Measurements from ENCODE around the gene ZNF222. TPM values are rescaled to one million over a fixed set of nuclear protein-coding genes. Genes with fewer than 3 reads are reported as not detected.

The ZNF222 gene
- total and polyA plus RNA-seq, 2 donors = 5.3 to 9.2 TPM

GRCh38 chr19:44072543-44073401 lies 47.6 kb downstream of the ZNF222 start:
- Histone ChIP-seq H3K4me1 (ENCODE audit: insufficient read depth) (no peaks in the 10 kb centered on the region), H3K27ac (ENCODE audit: low read depth) (no peak overlapping the region), H3K4me3 (ENCODE audit: low read depth, low read length) (peak overlapping the region; percentile 63), H3K36me3 (ENCODE audit: insufficient read depth) (no peaks in the 10 kb centered on the region)
- DNase-seq (ENCODE audit: extremely low spot score) = no peak
- 16% methylated on average over 18 of the region's 18 CpGs for WGBS

GRCh38 chr19:44076325-44076724 lies 51.1 kb downstream of the ZNF222 start:
- no peaks in the 10 kb centered on the region for H3K4me1 ChIP-seq (ENCODE audit: insufficient read depth)
- no peak overlapping the region for H3K4me3 ChIP-seq (ENCODE audit: low read depth, low read length)
- no peaks in the 10 kb centered on the region for H3K36me3 ChIP-seq (ENCODE audit: insufficient read depth)
- no peak overlapping the region for H3K27ac ChIP-seq (ENCODE audit: low read depth)
- 84% methylated on average over 2 of the region's 2 CpGs for WGBS
- no peak for DNase-seq (ENCODE audit: extremely low spot score)

Small RNA genes lying within 50 kb of the gene (small RNA-seq; reads per million reads assigned to genes)
- not detected for gene AC006213.5

Other genes with a start within 250 kb of the ZNF222 start
- gene KCNN4, start 244.4 kb upstream of the ZNF222 start, total RNA-seq = 4.3 TPM
- gene KCNN4, start 244.4 kb upstream of the ZNF222 start, polyA plus RNA-seq = 14.3 TPM
- 0.58 TPM for gene LYPD5, start 222.9 kb upstream of the ZNF222 start, total RNA-seq
- gene LYPD5, start 222.9 kb upstream of the ZNF222 start, polyA plus RNA-seq = 1.3 TPM
- gene ZNF283, start 198.1 kb upstream of the ZNF222 start, total RNA-seq = 54.0 TPM
- gene ZNF283, start 198.1 kb upstream of the ZNF222 start, polyA plus RNA-seq = 3.1 TPM
- gene ZNF404, start 141.4 kb upstream of the ZNF222 start, total RNA-seq = 4.8 TPM
- gene ZNF404, start 141.4 kb upstream of the ZNF222 start, polyA plus RNA-seq = 7.1 TPM
- 33.1 TPM for gene ZNF45, start 90.1 kb upstream of the ZNF222 start, total RNA-seq
- gene ZNF45, start 90.1 kb upstream of the ZNF222 start, polyA plus RNA-seq = 7.3 TPM
- gene ZNF221, start 74.2 kb upstream of the ZNF222 start, total RNA-seq = 14.6 TPM
- gene ZNF221, start 74.2 kb upstream of the ZNF222 start, polyA plus RNA-seq = 2.0 TPM
- 14.1 TPM for gene ZNF155, start 41.2 kb upstream of the ZNF222 start, total RNA-seq
- 5.6 TPM for gene ZNF155, start 41.2 kb upstream of the ZNF222 start, polyA plus RNA-seq
- 9.9 TPM for gene ZNF230, start 22.4 kb upstream of the ZNF222 start, total RNA-seq
- gene ZNF230, start 22.4 kb upstream of the ZNF222 start, polyA plus RNA-seq = 4.0 TPM
- 11.7 TPM for gene ZNF223, start 26.7 kb downstream of the ZNF222 start, total RNA-seq
- gene ZNF223, start 26.7 kb downstream of the ZNF222 start, polyA plus RNA-seq = 3.6 TPM
- 5.7 TPM for gene ZNF284, start 46.8 kb downstream of the ZNF222 start, total RNA-seq
- gene ZNF284, start 46.8 kb downstream of the ZNF222 start, polyA plus RNA-seq = 0.71 TPM
- 65.7 TPM for gene ZNF224, start 69.0 kb downstream of the ZNF222 start, total RNA-seq
- gene ZNF224, start 69.0 kb downstream of the ZNF222 start, polyA plus RNA-seq = 12.3 TPM
- gene ZNF225, start 88.0 kb downstream of the ZNF222 start, total RNA-seq = 13.5 TPM
- gene ZNF225, start 88.0 kb downstream of the ZNF222 start, polyA plus RNA-seq = 2.6 TPM
- gene ZNF234, start 116.2 kb downstream of the ZNF222 start, total RNA-seq = 20.7 TPM
- 4.3 TPM for gene ZNF234, start 116.2 kb downstream of the ZNF222 start, polyA plus RNA-seq
- gene ZNF226, start 139.7 kb downstream of the ZNF222 start, total RNA-seq = 41.1 TPM
- 18.7 TPM for gene ZNF226, start 139.7 kb downstream of the ZNF222 start, polyA plus RNA-seq
- 34.5 TPM for gene ZNF227, start 187.2 kb downstream of the ZNF222 start, total RNA-seq
- gene ZNF227, start 187.2 kb downstream of the ZNF222 start, polyA plus RNA-seq = 7.4 TPM
- gene ZNF233, start 234.5 kb downstream of the ZNF222 start, total RNA-seq = 3.1 TPM
- 1.4 TPM for gene ZNF233, start 234.5 kb downstream of the ZNF222 start, polyA plus RNA-seq